ENCODE data around the gene SOX8.

The SOX8 gene

DNA sequence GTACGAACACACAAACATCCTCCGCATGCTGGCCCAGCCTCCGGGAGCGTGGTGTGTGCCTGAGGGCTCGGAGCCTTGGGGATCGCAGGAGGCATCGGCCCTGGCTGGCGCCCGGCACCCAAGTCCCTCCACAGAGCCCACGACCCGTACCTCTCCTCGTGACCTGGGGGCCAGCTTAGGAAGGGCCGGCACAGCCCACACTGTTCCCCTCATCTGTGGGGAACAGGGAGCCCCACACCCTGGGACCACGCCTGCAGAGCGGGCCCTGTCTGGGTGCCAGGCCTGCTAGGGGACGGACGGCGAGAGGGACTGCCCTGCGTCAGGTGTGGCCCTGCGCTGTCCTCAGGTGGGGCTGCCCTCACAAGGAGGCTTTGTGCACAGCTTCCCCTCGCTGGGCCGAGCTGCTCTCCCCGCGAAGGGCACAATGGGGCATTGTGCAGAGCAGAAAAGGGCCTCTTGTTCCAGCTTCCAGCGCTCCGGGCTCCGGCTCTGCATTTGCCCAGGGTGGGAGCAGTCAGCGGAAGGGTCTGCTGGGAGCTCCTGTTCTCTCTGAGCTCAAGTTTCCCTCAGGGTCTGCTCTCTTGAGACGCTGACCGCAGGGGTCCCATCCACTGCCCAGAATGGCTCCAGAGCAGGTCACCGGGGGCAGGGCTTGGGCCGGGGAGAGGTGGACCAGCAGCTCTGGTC, 9.1 kb upstream of the SOX8 start:
- DNase-seq (ENCODE audit: low read depth in 4 of 4, low spot score in 1 of 4) = no peak

DNA sequence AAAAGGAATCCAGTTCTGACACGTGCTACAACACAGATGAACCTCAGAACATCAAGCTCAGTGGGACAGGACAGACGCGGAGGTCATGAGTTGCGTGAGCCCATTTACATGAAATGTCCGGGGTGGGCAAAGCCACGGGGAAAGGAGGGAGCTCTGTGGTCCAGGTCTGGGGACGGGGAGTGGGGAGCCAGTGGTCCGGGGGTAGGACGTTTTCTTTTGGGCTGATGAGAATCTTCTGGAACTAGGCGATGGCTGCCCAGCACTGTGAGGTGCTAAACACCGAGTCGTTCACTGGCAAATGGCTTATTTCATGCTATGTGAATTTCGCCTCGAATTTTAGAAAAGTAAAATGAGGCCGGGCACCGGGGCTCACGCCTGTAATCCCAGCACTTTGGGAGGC, 8.2 kb upstream of the SOX8 start:
- DNase-seq (ENCODE audit: low read depth in 4 of 4, low spot score in 1 of 4) = no peak

DNA sequence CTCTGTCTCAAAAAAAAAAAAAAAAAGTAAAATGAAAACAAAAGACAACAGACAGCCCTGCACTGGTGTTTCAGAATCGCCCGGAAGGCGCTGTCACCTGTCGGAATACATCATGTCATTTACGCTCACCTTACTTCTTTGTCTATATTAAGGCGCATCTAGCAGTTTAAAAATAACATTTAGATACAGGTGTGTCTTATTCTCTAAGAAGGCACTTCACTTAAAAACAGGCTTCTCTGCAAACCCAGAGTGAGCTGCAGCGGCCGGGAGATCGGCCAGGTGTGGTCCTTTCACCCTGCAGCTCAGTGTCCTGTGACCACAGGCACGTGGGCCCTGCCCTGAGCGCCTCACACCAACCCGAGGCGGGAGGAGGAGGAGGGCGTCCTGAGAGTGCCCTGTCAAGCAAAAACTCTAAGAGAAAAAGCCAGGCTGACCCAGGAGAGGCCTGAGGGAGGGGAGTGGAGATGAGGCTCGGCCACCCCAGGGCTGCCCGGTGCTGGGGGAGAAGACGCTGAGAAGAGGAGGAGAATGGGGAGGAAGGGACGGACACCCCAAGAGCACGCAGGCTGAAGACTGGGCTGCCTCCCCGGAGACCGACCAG, 7.5 kb upstream of the SOX8 start:
- DNase-seq (ENCODE audit: low read depth in 4 of 4, low spot score in 1 of 4) = no peak

DNA sequence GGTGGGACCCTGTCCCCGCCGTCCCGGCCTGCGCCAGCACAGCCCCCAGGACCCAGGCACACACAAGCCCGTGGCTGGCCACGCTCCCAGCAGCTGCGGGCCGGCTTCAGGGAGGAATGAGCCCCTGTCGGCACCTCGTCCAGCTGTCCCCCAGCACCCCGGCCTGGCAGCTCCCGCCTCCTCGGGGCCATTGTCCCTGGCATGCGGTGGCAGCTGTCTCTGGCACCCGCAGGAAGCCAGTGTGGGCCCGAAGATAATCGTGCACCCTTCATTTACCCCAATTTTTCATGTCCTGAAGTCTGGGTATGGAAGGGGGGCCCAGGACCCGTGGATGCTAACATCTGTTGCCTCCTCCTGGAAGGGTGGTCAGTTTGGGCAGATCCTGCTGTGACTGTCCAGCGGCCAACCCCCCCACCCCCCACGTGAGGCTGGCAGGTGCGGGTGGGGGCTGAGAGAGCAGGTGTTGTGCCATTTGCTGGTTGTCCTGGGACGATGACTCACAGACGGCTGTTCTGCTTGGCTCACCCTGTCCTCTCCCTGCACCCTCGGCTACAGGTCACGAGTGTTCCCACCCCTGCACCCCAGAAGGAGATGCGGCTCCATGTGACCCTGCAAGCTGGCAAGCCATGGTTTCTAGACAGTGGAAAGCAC, 6.8 kb upstream of the SOX8 start:
- no peak for DNase-seq (ENCODE audit: low read depth in 4 of 4, low spot score in 1 of 4)

DNA sequence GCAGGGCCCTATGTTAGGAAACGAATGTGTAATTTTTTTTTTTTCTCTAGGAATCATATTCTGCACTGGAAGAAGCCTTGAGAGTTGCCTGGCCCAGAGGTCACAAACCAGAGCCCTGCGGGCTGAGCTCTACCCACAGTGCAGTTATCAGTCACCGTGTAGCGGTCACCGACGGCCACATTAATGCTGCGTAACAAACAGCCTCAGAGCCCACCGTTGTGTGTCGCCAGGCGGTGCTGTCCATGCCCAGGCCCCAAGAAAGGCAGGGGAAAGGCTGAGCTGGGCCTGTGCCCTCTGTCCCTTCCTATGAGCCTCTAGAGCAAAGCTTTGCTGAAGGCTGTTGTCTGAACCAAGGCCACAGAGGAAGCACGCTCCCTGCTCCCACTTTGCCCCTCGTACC, 6.3 kb upstream of the SOX8 start:
- no peak for DNase-seq (ENCODE audit: low read depth in 4 of 4, low spot score in 1 of 4)

DNA sequence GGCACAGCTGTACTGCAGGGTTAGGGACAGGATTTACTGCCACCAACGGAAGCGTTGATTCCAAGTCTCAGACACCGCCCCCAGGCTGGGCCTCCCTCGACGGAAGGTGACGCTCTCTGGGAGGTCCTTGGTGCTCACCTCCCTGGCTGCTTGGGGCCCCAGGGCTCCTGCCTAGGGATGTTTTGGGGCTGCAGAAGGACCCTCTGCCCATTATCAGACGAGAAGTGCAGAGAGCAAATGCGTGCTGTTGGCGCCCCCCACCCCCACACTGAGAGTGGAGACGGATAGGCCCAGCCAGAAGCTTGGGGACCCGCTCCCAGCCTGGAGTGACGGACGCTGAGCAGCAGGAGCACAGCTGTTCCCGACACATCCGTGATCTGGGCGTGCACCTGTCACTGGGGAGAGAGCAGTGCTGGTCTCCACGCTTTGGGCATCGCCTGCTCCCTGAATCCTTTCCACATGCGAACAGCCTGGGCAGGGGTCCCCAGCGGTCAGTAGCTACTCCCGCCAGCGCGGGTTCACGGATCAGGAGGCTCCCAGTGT, 5.1 kb upstream of the SOX8 start:
- no peak for DNase-seq (ENCODE audit: low read depth in 4 of 4, low spot score in 1 of 4)

DNA sequence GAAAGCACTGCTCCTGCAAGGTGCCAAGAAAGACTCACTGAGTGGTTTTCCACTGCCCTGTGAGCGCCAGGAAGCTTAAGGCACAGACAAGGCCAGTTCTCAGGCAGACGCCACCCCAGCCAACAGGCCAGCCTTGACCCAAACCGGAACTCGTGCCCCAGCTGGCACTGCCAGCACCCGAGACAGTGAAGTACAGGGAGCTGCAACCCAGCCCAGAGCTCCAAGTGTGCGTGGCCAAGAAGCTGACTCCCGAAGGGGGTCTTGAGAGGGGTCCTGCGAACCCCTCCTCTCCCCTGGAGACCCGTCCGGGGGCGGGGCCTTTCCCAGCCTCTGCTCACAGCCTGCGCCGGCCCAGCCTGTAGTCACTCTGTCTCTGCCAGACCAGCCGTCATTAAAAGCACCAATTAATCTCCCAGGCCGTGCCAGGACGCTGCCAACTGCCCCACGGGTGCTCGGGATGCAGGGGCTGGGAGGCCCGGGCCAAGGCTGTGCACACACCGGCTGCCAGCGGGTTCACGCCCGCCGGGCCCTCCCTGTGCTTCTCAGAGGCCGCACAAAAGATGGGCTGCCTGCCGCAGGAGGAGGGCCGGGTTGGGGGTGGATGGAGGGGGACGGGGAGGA, 4.4 kb upstream of the SOX8 start:
- no peak for DNase-seq (ENCODE audit: low read depth in 4 of 4, low spot score in 1 of 4)

DNA sequence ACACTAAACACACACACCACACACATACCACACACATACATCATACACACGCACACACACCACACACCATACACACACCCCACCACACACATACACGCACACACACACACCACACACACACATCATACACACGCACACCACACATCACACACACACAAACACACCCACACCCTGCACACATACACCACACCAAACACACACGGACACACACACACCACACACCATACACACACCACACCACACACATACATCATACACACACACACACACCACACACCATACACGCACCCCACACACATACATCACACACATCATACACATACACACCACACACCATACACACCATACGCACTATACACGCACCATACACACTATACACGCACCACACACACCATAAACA, 3.7 kb upstream of the SOX8 start:
- DNase-seq (ENCODE audit: low read depth in 4 of 4, low spot score in 1 of 4) = no peak

DNA sequence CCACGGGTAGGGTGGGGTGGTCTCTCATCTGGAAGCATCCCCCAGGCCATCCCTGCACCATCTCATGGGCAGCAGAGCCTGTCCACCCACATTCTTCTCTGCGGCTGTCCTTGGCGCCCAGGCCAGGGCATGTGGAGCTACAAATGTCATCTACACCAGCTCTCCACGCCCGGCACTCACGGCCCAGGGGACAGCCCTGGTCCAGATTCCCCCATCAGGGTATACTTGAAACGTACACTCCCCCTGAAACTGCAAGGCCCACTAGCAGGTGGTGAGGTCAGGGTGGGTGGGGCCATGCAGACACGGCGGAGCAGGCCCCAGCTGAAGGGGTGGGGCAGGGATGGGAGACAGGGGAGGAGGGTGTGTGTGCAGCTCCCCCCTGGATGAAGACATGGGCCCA, 3.2 kb upstream of the SOX8 start:
- DNase-seq (ENCODE audit: low read depth in 4 of 4, low spot score in 1 of 4) = no peak

DNA sequence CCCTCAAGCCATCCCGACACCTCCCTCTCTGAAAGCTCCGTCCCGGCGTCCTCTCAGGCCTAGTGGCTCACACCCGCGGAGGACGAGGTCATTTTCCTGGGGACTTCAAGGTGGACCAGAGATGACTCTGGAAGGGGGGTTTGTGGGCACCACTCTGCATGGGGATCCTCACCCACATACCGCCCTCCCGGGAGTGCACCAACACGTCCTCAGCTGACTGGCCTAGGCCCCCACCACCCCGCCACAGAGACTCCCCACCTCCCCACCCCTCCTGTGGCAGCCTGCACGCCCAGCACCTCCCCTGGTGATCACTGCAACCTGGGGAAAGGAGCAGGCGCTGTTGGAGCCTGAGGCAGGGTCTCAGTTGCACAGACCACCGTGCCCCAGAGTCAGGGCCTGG, 2.4 kb upstream of the SOX8 start:
- no peak for DNase-seq (ENCODE audit: low read depth in 4 of 4, low spot score in 1 of 4)

DNA sequence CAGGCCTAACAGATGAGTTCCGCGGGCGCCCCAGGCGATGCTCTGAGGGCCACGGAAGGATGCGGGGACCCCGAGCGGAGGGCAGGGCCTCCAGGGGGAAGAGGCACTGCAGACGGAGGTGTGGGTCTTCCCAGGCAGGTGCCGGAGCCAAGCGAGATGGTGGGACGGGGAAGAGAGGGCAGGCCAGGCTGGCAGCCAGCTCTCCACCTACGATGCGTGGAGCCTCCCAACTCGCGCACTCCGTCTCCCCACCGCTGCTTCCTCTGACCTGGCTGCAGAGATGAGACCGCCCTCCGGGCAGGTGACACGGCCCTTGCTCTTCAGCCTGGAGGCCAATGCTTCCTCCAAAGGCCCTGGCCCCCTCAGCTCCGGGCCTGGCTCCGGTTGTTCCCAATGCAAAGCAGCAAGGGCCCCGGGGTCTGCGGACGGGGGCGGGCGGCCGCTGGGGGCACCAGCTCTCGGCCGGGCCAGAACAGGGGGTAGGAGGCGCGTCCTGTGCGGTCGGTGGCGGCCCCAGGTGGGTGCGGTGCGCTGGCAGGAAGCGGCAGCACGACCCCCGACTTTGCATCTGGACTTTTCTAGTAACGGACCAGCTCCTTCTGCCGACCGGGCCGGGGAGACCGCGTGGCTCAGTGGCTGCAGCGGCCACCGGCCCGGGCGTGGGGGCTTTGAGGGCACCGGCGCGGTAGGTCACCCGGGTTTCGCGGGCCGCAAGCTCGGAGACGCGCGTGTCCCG, 1.5 kb upstream of the SOX8 start:
- DNase-seq (ENCODE audit: low read depth in 4 of 4, low spot score in 1 of 4) = no peak

DNA sequence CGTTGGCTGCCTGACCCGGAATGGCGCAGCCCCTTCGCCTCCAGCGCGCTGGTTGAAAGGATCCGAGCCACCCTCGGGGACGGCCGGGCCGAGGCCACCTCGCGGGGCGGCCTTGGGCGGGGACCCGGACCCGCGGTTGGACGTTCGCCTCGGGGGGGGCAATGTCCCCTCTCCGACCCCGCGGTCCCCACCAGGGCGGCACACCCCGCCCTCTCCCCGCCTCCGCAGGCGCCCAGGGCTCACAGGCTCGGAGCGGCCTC, 1.0 kb upstream of the SOX8 start:
- no peak for DNase-seq (ENCODE audit: low read depth in 4 of 4, low spot score in 1 of 4)

DNA sequence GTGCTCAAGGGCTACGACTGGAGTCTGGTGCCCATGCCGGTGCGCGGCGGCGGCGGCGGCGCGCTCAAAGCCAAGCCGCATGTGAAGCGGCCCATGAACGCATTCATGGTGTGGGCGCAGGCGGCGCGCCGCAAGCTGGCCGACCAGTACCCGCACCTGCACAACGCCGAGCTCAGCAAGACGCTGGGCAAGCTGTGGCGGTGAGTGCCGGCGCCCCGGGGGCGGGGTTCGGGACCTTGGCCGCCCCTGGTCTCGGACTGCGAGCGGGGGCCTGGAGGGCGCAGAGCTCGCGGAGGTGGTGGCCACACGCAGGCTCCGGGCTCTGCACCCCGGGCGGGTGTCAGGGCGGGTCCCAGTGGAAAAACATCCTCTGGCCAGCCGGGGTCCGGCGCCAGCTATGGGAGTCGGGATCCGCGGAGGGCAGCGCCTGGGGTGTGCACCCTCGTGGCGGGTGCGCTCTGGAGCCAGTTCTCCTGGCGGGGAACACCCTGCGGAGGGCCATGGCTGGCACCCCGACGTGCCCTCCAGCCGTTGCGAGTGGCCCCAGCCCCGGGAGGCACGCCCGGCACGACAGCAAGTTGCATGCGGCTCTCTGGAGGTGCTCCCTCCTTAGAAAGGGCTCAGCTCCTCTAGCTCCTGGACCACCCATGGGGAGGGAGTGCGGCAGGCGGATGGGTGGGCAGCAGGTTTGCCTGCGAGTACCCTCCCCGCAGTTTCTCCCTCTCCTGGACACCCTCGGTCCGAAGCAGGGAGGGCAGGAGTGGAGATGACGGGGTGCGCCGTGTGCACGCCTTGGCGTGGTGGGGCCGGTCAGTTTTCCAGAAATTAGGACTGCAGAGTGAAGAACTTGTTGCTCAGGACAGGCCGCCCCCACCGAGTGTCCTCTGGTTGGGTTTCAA, 824 bp downstream of the SOX8 start:
- DNase-seq (ENCODE audit: low read depth in 4 of 4, low spot score in 1 of 4) = no peak

DNA sequence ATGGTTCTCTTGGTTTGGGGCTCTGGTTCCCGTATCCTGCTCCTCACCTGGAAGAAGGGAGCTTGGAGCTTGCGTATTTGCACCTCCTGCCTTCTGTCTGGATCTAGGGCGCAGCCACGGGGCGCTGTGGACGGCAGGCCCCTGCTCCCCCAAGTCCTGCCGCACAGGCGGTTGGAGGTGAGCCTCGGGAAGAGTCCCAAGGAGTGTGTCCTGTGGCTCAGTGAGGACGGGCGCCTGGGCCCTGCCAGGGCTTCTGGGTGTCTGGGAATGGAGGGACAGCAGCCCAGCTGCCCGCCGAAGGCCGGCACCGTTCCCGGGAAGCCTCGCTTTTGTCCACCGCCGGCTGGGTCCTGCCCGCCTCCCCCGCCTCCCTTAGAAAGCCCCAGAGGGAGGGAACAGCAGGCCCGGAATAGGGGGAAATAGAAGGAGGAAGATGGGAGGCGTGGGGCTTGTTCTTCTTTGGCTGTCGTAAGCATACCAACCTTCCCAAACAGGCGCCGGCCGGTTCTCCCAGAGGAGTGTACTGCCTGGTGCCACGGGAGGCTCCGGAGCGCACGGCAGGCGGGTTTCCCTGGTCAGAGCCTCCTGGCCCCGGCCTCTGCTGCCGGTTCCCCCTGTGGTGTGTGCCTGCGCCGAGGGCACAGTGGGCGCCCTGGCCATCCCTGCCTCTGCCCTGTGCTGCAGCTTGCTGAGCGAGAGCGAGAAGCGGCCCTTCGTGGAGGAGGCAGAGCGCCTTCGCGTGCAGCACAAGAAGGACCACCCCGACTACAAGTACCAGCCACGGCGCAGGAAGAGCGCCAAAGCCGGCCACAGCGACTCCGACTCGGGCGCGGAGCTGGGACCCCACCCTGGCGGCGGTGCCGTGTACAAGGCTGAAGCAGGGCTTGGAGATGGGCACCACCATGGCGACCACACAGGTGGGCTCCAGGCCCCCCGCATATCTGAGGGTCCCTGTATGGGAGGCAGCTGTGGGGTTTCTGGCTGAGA, 1.8 kb downstream of the SOX8 start:
- no peak for DNase-seq (ENCODE audit: low read depth in 4 of 4, low spot score in 1 of 4)

DNA sequence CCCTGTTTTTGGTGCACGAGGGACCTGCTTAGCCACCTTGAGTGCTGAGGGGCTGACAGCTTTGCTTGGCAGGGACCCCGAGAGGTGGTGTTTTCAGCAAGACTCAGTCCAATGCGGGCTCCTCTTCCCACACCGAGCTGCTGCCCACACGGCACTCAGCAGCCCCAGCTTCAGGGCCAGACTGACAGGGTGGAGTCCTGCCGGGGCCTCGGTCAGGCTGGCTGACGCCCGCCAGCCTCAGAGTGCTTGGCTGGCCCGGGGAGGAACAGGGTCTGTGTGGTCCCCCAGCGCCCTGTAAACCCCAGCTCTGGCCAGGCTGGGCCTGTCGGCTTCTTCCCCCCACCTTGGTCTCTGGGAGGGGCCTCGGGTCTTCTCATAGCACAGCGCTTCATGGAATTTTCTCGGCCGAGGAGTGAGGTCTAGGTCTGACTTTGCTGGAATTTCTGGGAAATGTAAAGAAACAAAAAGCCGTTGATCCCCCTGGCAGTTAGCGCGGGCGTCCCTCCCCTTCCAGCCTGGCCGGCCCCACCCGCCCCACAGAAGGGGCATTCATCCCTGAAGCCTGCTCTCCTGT, 2.6 kb downstream of the SOX8 start:
- no peak for DNase-seq (ENCODE audit: low read depth in 4 of 4, low spot score in 1 of 4)

DNA sequence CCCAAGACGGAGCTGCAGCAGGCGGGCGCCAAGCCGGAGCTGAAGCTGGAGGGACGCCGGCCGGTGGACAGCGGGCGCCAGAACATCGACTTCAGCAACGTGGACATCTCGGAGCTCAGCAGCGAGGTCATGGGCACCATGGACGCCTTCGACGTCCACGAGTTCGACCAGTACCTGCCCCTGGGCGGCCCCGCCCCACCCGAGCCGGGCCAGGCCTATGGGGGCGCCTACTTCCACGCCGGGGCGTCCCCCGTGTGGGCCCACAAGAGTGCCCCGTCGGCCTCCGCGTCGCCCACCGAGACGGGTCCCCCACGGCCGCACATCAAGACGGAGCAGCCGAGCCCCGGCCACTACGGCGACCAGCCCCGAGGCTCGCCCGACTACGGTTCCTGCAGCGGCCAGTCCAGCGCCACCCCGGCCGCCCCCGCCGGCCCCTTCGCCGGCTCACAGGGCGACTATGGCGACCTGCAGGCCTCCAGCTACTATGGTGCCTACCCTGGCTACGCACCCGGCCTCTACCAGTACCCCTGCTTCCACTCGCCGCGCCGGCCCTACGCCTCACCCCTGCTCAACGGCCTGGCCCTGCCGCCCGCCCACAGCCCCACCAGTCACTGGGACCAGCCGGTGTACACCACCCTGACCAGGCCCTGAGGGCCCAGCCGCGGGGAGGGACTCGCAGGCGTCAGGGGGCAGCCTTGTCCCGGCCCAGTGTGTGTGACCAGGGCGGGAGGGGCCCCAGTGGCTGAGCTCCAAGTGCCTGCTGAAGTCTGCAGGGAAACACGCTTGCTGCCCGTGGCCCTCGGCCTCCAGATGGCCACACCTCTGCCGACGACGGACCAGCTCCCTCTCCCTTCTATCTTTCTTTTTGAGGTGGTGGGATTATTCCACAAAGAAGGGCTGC, 3.4 kb downstream of the SOX8 start:
- DNase-seq (ENCODE audit: low read depth in 4 of 4, low spot score in 1 of 4) = no peak

DNA sequence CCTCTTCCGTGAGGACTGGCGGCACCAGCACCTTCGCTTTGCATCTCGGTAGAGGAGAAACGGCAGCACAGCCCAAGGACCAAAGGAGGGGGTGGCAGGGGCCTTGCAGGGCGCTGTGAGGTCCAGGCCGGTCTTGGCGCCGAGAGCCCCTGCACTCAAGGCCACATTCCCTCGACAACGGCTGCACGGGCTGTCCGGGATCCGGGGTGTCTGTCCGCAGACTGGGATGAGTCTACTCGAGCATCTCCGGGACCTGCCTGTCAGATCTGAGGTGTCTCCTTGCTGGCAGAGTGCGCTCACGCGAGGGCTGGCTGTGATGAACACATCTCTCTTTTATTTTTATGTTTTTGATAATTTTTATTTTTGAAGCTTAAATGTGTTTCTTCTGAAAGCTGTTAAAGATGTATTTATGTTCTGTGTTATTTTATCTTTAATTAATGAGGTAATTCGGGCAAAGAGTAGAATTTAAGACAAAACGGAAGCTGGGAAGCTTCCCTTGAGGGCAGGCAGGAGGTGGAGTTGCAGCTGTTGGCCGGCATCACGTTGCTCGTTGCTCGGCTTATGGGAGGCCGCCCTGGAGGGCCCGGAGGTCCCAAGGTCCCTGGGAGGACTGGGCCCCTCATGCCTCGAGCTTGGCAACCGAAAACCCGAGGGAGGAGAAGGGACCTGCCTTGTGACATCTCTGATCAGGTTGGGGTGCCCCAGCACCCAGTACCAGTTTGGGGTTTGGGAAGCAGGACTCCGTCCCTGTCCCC, 4.3 kb downstream of the SOX8 start:
- DNase-seq (ENCODE audit: low read depth in 4 of 4, low spot score in 1 of 4) = no peak
